Astrocyte of the cerebellum (primary cell): Measurements from ENCODE around the gene PRR19.
A peak's percentile ranks its signal among the peaks of the same experiment; 100 is the strongest.

ENCODE experiments used
- DNase-seq: peaks from one replicate; pipeline ENCODE4 v3.0.0-alpha.2; 2011; ENCODE audit warnings: low read depth
- H3K4me3 ChIP-seq: 2 replicates; pipeline ENCODE4 v1.5.1; 2011; ENCODE audit warnings: mild to moderate bottlenecking, low read depth, low read length, moderate library complexity
- CTCF ChIP-seq: IDR thresholded peaks from 2 replicates; pipeline ENCODE4 v1.5.1; 2012; ENCODE audit warnings: low read length, low read depth, moderate library complexity, mild to moderate bottlenecking; ENCODE audit errors: missing control alignments
- in situ Hi-C: cut with HindIII; loops from 2 replicates; pipeline ENCODE4 v1.10.0; 2017; ENCODE audit warnings: low sequenced_read_pairs

PRR19 gene

GRCh38 chr19:42343344-42344110 lies 41.6 kb downstream of the PRR19 start:
- peak; percentile 28 for TF ChIP-seq CTCF
- no peak overlapping the region for H3K4me3 ChIP-seq
- in situ Hi-C loops, result no loop called here
- DNase-seq, result no peak

DNA sequence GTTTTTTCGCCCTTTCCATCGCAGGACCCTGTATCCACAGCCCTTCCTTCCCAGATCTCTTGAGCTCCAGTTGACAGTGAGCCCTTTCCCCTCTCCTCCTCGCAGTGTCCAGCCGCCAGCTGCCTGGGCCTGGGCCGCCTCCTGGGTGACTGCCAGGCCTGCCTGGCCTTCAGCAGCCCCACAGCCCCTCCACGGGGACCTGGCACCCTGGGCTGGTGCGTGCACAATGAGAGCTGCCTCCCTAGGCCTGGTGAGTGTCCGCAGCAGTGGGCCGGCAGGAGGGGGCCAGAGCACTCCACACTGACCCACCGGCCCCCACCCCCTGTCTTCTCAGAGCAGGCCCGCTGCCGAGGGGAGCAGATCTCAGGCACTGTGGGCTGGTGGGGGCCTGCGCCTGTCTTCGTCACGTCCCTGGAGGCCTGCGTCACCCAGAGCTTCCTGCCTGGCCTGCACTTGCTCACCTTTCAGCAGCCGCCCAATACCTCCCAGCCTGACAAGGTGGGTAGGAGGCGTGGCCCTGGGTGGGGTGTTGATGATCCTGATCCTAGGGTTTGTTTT lies 42.5 kb downstream of the PRR19 start:
- TF ChIP-seq CTCF, result no peak
- H3K4me3 ChIP-seq, result no peak overlapping the region
- no peak for DNase-seq
- in situ Hi-C loops, result no loop called here

DNA sequence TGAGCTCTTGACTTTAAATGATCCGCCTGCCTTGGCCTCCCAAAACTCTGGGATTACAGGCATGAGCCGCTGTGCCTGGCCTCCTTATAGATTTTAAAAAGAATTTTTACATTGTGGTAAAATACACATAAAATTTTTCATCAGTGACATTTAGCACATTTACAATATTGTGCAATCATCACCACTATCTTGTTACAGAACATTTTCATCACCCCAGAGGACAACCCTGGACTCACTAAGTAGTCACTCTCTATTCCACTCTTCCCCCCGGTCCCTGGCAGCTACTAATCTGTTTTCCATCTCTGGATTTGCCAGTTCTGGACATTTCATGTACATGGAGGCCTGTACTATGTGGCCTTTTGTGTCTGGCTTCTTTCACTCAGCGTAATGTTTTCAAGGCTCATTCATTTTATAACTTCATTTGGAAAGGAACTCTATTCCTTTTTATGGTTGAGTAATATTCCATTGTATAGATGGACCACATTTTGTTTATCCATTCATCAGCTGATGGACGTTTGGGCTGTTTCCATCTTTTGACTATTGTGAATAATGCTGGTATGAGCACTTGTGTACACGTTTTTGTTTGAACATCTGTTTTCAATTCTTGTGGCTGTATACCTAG lies 43.4 kb downstream of the PRR19 start:
- no peak for TF ChIP-seq CTCF
- in situ Hi-C loops, result no loop called here
- DNase-seq, result no peak
- no peak overlapping the region for H3K4me3 ChIP-seq

DNA sequence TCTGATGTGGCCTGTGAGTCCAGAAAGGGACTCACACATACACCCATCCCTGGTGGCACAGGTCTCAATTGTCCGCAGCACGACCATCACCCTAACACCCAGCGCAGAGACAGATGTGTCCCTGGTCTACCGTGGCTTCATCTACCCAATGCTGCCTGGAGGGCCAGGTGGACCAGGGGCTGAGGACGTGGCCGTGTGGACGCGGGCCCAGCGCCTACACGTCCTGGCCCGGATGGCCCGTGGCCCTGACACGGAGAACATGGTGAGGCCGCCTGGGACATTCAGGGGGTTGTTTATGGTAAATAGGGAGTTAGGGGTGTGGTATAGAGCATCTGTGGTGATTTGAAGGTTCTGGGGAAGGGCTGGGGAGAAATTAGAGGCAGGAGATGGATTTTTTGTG lies 46.3 kb downstream of the PRR19 start:
- no peak overlapping the region for H3K4me3 ChIP-seq
- no peak for DNase-seq
- in situ Hi-C loops, result no loop called here
- no peak for TF ChIP-seq CTCF

DNA sequence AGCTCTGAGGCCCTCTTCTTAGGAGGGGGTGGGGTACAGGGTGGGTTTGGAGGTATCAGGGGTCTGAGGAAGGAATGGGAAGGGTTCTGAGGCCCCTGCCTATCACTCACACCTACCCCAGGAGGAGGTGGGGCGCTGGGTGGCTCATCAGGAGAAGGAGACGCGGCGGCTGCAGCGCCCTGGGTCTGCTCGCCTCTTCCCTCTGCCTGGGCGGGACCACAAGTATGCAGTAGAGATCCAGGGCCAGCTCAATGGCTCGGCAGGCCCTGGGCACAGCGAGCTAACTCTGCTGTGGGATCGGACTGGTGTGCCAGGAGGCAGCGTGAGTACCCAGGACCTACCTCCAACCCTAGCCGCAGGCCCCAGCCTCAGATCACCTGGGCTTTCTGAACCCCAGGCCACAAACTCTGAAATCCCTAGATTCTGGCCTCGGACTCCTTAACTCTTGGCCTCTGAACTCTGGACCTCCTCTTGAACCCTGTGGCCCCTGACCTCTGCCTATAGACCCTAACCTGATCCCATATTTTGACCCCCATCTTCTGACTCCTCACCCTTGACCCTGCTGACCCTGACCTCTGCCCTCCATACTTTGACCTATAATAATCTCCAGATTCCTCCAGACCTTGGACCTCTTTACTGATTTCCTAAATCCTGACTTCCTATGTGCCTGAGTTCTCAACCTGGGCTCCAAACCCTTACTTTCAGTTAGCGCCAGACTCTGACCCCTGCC lies 47.6 kb downstream of the PRR19 start:
- in situ Hi-C loops, result no loop called here
- no peak for DNase-seq
- H3K4me3 ChIP-seq, result no peak overlapping the region
- TF ChIP-seq CTCF, result no peak

- in situ Hi-C loops, result no loop called here
Observed at GRCh38 chr19:42350417-42350816, 48.5 kb downstream of the PRR19 start.

More at GRCh38 chr19:42350417-42350816, 48.5 kb downstream of the PRR19 start:
- H3K4me3 ChIP-seq, result no peak overlapping the region
- TF ChIP-seq CTCF, result no peak
- DNase-seq, result no peak
